Activated T-cell treated with anti-CD3 and anti-CD28 coated beads, Interleukin-2, amount 50 U/mL, for 1 hour (primary cell): ENCODE results near the gene POLA1.

Source experiments
- DNase-seq: peaks from one replicate; pipeline ENCODE4 v3.0.0-alpha.2; 2020

POLA1 gene

GRCh38 chrX:24702362-24703184, 8.9 kb downstream of the POLA1 start:
- no peak for DNase-seq

GRCh38 chrX:24703185-24703494, 9.4 kb downstream of the POLA1 start:
- no peak for DNase-seq

GRCh38 chrX:24718771-24719170, 25.1 kb downstream of the POLA1 start:
- no peak for DNase-seq

GRCh38 chrX:24720036-24720435, 26.3 kb downstream of the POLA1 start:
- no peak for DNase-seq

- no peak for DNase-seq
These were observed 34.8 kb downstream of the POLA1 start for GRCh38 chrX:24728530-24728929.

- no peak for DNase-seq
These were observed 39.2 kb downstream of the POLA1 start for GRCh38 chrX:24732766-24733500.

- DNase-seq = no peak
These were observed 47.6 kb downstream of the POLA1 start for GRCh38 chrX:24741330-24741729.

GRCh38 chrX:24748196-24748595, 54.5 kb downstream of the POLA1 start:
- DNase-seq = no peak

GRCh38 chrX:24759786-24760185, 66.1 kb downstream of the POLA1 start:
- no peak for DNase-seq

- DNase-seq = no peak
These were observed 66.8 kb downstream of the POLA1 start for GRCh38 chrX:24760363-24761000.

GRCh38 chrX:24761306-24761705, 67.6 kb downstream of the POLA1 start:
- no peak for DNase-seq

- DNase-seq = no peak
These were observed 70.3 kb downstream of the POLA1 start for GRCh38 chrX:24763989-24764388.

GRCh38 chrX:24767557-24767956, 73.8 kb downstream of the POLA1 start:
- no peak for DNase-seq

- no peak for DNase-seq
These were observed 74.8 kb downstream of the POLA1 start for GRCh38 chrX:24768556-24768955.

GRCh38 chrX:24774650-24775049, 80.9 kb downstream of the POLA1 start:
- DNase-seq = no peak

GRCh38 chrX:24775891-24776290, 82.2 kb downstream of the POLA1 start:
- no peak for DNase-seq

- DNase-seq = no peak
These were observed 83.9 kb downstream of the POLA1 start for GRCh38 chrX:24777660-24778059.

GRCh38 chrX:24782011-24782410, 88.3 kb downstream of the POLA1 start:
- DNase-seq = no peak

- DNase-seq = no peak
These were observed 95.3 kb downstream of the POLA1 start for GRCh38 chrX:24789047-24789446.

GRCh38 chrX:24790166-24790565, 96.4 kb downstream of the POLA1 start:
- no peak for DNase-seq

GRCh38 chrX:24796204-24796603, 102.5 kb downstream of the POLA1 start:
- no peak for DNase-seq

- no peak for DNase-seq
These were observed 105.4 kb downstream of the POLA1 start for GRCh38 chrX:24799078-24799477.

- no peak for DNase-seq
These were observed 105.8 kb downstream of the POLA1 start for GRCh38 chrX:24799565-24799964.

- DNase-seq = no peak
These were observed 111.5 kb downstream of the POLA1 start for GRCh38 chrX:24805201-24805600.
